ENCODE measurements around the gene NUP58.

NUP58 gene

DNA sequence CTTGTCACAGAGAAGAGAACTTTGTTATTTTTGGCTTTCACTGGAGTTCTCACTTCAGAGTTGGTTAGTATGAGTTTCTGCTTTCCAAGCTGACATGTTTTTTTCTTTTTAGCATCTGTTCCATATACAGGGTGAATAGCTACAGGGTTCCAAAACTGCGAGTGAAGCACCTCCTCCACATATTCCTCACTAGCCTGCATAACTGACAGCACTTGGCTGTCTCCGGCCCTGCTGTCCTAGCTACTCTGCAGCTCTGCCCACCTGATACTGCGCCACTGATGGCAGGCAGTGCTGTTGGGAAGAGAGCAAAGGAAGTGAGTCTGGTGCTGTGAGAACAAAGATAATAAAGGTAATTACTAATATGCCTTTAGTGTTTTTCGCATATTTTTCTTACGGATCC, 77.1 kb downstream of the NUP58 start:
- DNase-seq: no peak

DNA sequence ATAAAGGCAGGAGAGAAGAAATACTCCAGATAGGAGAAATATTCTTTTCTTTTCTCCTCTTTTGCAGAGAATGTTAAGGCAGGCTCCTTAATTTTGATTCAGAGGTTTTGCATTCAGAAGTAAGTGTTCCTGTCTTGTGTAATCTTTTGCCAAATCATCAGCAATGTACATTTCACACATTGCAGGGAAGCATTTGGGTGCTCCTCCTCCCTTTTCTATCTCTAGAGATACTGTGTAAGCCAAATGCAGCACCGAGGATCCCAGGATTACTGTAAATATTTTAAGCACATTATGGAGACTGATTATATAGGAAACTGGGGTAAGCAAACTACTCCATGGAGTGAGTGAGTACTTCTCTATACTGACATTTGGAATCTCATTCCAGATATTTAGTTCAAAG, 77.6 kb downstream of the NUP58 start:
- DNase-seq: no peak

GRCh38 chr13:25380082-25380481, 78.7 kb downstream of the NUP58 start:
- DNase-seq: no peak

GRCh38 chr13:25380741-25381324, 79.4 kb downstream of the NUP58 start:
- DNase-seq: no peak

DNA sequence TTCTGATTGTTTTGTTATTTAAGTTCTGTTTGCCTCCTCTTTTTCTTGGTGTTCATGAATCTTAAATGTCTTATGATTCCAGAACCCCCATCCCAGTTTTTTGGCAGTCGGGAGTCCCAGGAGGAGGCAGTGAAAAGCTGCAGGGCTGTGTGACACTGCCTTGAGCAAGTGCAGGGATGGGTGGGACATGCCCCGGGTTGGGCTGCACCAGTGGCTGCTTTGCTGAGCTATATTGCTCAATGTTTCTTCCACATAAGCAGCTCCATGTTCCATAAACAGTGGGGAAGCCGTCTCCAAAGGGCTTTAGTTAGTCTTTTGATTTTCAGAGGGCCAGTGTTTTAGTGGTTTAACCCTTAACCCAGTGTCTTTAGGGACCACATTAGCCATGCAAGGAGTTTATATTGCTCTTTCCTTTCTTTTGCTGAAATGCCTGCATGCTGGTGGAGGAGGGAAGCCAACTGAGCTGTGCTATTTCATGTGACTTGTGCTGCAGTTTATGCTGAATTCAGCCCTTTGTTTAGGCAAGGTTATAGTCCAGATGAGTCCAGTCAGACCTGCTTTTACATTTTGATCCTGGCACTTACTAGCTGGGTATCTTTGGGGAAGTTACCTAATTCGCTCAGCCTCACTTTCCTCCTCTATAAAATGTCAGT, 83.5 kb downstream of the NUP58 start:
- no peak for DNase-seq

DNA sequence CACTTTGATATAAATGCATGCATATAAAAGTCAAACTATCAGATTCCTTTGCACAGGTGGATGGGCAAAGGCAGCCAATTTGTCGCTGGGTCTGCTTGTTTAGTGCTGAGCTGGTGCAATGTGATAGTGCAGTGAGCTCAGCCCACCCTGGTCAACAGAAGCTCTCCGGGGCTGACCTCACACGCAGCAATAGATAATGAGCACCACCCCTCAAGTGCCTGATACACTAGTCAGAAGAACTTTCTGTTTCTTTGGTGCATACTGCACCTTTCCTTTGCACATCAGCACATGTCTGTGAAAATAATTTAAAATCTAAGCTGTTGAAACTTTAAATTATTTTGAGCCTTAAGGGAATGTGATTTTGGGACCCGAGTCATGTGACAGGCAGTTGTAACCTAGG, 90.5 kb downstream of the NUP58 start:
- no peak for DNase-seq

Measured in NCI-H774 (cell line).